Stimulated activated CD4-positive, alpha-beta T cell treated with anti-CD3 and anti-CD28 coated beads, Interleukin-1b, Interleukin-23, amount 100 ng/mL, for 48 hours (primary cell): ENCODE data around the gene SOX2.
"Not testable (repeated sequence)": the region's sequence is repeated elsewhere in the genome, so short reads cannot be mapped to it uniquely, and the experiment has no call there.

Source experiments
- DNase-seq: peaks from one replicate; pipeline ENCODE4 v3.0.0-alpha.2; 2020

The SOX2 gene

DNA sequence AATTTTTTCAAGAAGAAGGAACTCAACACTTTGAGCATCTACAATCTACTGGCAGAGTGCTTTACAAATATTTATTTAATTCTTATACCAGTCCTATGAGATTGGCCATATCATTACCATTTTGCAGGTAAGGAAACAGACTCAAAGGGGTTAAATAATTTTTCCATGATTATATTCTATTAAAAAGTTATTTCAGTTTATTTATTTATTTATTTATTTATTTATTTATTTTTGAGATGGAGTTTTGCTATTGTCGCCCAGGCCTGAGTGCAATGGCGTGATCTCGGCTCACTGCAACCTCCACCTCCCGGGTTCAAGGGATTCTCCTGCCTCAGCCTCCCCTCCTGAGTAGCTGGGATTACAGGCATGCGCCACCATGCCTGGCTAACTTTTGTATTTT lies 52.3 kb downstream of the SOX2 start:
- not testable (repeated sequence) for DNase-seq
